ENCODE results near the gene SNORC.

DNA sequence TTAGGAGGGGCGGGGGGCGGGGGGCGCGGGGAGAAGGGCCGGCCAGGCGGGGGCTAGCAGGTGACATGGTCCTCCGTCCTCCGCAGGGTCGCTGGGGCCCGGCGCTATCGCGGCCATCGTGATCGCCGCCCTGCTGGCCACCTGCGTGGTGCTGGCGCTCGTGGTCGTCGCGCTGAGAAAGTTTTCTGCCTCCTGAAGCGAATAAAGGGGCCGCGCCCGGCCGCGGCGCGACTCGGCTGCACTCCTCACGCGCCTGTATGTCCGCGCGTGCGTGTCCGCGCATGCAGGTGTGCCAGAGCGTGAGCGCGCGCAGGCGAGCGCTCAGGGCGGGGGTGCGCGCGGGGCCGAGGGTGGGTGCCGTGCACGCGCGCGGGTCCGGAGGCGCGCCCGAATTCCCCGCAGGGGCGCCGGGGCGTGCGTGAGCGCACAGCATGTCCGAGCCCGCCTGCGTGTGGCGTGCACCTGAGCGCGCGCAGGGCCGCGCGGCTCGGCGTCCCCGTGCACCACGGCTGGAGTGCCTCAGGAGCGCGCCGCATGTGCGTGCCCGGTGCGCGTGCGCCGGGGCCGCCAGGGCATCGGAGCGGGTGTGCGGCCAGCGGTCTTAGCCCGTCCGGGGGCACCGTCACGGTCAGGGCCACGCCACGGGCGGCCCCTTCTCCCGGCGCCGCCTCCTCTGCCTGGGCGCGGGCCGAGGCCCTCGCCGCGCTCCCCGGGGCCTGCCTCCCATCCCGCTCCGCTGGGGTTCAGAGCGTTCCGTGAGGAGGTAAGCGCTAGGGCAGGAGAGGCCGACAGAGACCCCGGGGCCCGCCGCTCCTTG is 6.3 kb downstream of the SNORC start:
- TF ChIP-seq, protein P1, sequence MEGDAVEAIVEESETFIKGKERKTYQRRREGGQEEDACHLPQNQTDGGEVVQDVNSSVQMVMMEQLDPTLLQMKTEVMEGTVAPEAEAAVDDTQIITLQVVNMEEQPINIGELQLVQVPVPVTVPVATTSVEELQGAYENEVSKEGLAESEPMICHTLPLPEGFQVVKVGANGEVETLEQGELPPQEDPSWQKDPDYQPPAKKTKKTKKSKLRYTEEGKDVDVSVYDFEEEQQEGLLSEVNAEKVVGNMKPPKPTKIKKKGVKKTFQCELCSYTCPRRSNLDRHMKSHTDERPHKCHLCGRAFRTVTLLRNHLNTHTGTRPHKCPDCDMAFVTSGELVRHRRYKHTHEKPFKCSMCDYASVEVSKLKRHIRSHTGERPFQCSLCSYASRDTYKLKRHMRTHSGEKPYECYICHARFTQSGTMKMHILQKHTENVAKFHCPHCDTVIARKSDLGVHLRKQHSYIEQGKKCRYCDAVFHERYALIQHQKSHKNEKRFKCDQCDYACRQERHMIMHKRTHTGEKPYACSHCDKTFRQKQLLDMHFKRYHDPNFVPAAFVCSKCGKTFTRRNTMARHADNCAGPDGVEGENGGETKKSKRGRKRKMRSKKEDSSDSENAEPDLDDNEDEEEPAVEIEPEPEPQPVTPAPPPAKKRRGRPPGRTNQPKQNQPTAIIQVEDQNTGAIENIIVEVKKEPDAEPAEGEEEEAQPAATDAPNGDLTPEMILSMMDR (conservative IDR thresholded peaks at IDR 0.05): no peak
- no peak for TF ChIP-seq ZFX (IDR thresholded peaks at IDR 0.05)
